Thyroid gland (tissue), 4 donors: ENCODE results near the gene SELENON. TPM values are rescaled to one million over a fixed set of nuclear protein-coding genes. Genes with fewer than 3 reads are reported as not detected.

Experiments used
- DNase-seq, 2 donors: peaks; one replicate each; pipeline ENCODE4 v3.0.0-alpha.2; 2019
- H3K27ac ChIP-seq, 3 donors: fragments of 200-600 bp; sonication (generic); 1 replicate in 2 of 3; 2 replicates in 1 of 3; pipeline ENCODE4 v1.5.1; 2016 to 2019; ENCODE audit warnings: mild to moderate bottlenecking in 1 of 3, moderate library complexity in 1 of 3
- H3K27me3 ChIP-seq: fragments of 200-600 bp; sonication (generic); one replicate; pipeline ENCODE4 v1.5.1; 2019
- H3K36me3 ChIP-seq, 2 donors: fragments of 200-600 bp; sonication (generic); one replicate each; pipeline ENCODE4 v1.5.1; 2016 to 2019
- H3K4me1 ChIP-seq, 2 donors: fragments of 200-600 bp; sonication (generic); one replicate each; pipeline ENCODE4 v1.5.1; 2017 to 2019
- H3K4me3 ChIP-seq, 3 donors: fragments of 200-600 bp; sonication (generic); replicated peaks in 1 of 3; 1 replicate in 2 of 3; 2 replicates in 1 of 3; pipeline ENCODE4 v1.5.1; 2016; ENCODE audit warnings: mild to moderate bottlenecking in 1 of 3
- H3K9me3 ChIP-seq: fragments of 200-600 bp; sonication (generic); one replicate; pipeline ENCODE4 v1.5.1; 2017
- CTCF ChIP-seq, 6 experiments: fragments of 200-600 bp in 3 of 6; fragments of 450-650 bp in 3 of 6; sonication (generic) in 3 of 6; IDR thresholded peaks; one replicate each; pipeline ENCODE4 v1.5.1; 2016 to 2019; ENCODE audit warnings: antibody characterized with exemption in 6 of 6, mild to moderate bottlenecking in 2 of 6, inconsistent platforms in 1 of 6, moderate library complexity in 1 of 6
- POLR2A ChIP-seq, 2 donors: fragments of 450-650 bp; IDR thresholded peaks; one replicate each; pipeline ENCODE4 v1.6.1; 2017; ENCODE audit warnings: antibody characterized with exemption in 2 of 2, mild to moderate bottlenecking in 2 of 2, moderate library complexity in 1 of 2
- WGBS, 2 donors: methylation state at CpG; one replicate each; pipeline ENCODE4 v1.1.5; 2017; 5-methylcytosine and 5-hydroxymethylcytosine counted together
- intact Hi-C: fragments of 100-400 bp; cut with DNase I; formaldehyde crosslinking; loops from one replicate; pipeline ENCODE4 v1.15.1; 2023
- total RNA-seq, 4 donors: library from RNA; depleted of rRNA; stranded (reverse); fragments of >200 nt; gene quantifications; one replicate each; pipeline ENCODE4 v1.2.3, GENCODE V29; 2016

SELENON gene
- total RNA-seq, 4 donors from 2014 or later = 31.2 to 58.2 (median 55.2) TPM

- H3K9me3 ChIP-seq = no peaks in the 10 kb centered on the region
- no peak overlapping the region for H3K4me3 ChIP-seq
- intact Hi-C loops = no loop called here
- no peaks in the 10 kb centered on the region for H3K36me3 ChIP-seq
- H3K4me1 ChIP-seq = peaks cover 17 to 22% of the 10 kb centered on the region in 2 donors
- WGBS, 2 donors = 78% methylated on average over 3 of the region's 3 CpGs
- TF ChIP-seq CTCF (IDR thresholded peaks at IDR 0.05) (no peak), POLR2A (IDR thresholded peaks at IDR 0.05) (no peak)
- no peak for DNase-seq
- no peak overlapping the region for H3K27ac ChIP-seq
- H3K27me3 ChIP-seq = no peaks in the 10 kb centered on the region
Measured at GRCh38 chr1:25756215-25756614, 43.8 kb upstream of the SELENON start.

- WGBS, 2 donors = 87% methylated on average over 11 to 12 of the region's 12 CpGs
- H3K27me3 ChIP-seq = no peaks in the 10 kb centered on the region
- TF ChIP-seq CTCF (IDR thresholded peaks at IDR 0.05) = no peak
- TF ChIP-seq POLR2A (IDR thresholded peaks at IDR 0.05) = no peak
- no peaks in the 10 kb centered on the region for H3K36me3 ChIP-seq
- intact Hi-C loops = no loop called here
- DNase-seq = no peak
- H3K4me3 ChIP-seq = no peak overlapping the region
- H3K27ac ChIP-seq = no peak overlapping the region
- H3K9me3 ChIP-seq = no peaks in the 10 kb centered on the region
- peaks cover 17 to 22% of the 10 kb centered on the region in 2 donors for H3K4me1 ChIP-seq
Measured at GRCh38 chr1:25757151-25757845, 42.7 kb upstream of the SELENON start.

- WGBS, 2 donors = 83 to 93% methylated on average over 5 of the region's 5 CpGs
- intact Hi-C loops = no loop called here
- no peaks in the 10 kb centered on the region for H3K27me3 ChIP-seq
- peaks cover 17 to 22% of the 10 kb centered on the region in 2 donors for H3K4me1 ChIP-seq
- H3K27ac ChIP-seq = no peak overlapping the region
- H3K4me3 ChIP-seq = no peak overlapping the region
- DNase-seq = no peak
- no peaks in the 10 kb centered on the region for H3K36me3 ChIP-seq
- no peak for TF ChIP-seq CTCF (IDR thresholded peaks at IDR 0.05)
- no peak for TF ChIP-seq POLR2A (IDR thresholded peaks at IDR 0.05)
- no peaks in the 10 kb centered on the region for H3K9me3 ChIP-seq
Measured at GRCh38 chr1:25757846-25758185, 42.2 kb upstream of the SELENON start.

GRCh38 chr1:25758466-25759070 is 41.4 kb upstream of the SELENON start:
- H3K9me3 ChIP-seq = no peaks in the 10 kb centered on the region
- TF ChIP-seq CTCF (IDR thresholded peaks at IDR 0.05) (no peak), POLR2A (IDR thresholded peaks at IDR 0.05) (no peak)
- no peak for DNase-seq
- 95% methylated on average over 14 of the region's 15 CpGs for WGBS, 2 donors
- H3K27ac ChIP-seq = peak overlapping the region in 2 of 3 donors; percentile 68 to 72
- no peaks in the 10 kb centered on the region for H3K27me3 ChIP-seq
- H3K4me1 ChIP-seq = peaks cover 17 to 22% of the 10 kb centered on the region in 2 donors
- H3K36me3 ChIP-seq = no peaks in the 10 kb centered on the region
- intact Hi-C loops = no loop called here
- H3K4me3 ChIP-seq = no peak overlapping the region

- Histone ChIP-seq H3K27ac (peak overlapping the region; percentile 6 to 72 (median 68)), H3K27me3 (no peaks in the 10 kb centered on the region), H3K4me3 (no peak overlapping the region), H3K36me3 (no peaks in the 10 kb centered on the region), H3K9me3 (no peaks in the 10 kb centered on the region), H3K4me1 (peaks cover 21 to 25% of the 10 kb centered on the region in 2 donors)
- DNase-seq = peak; percentile 34 to 51
- TF ChIP-seq POLR2A (IDR thresholded peaks at IDR 0.05) (no peak), CTCF (IDR thresholded peaks at IDR 0.05) (peak in 1 of 6 experiments; percentile 11)
- WGBS, 2 donors = 82 to 88% methylated on average over 11 of the region's 11 CpGs
- intact Hi-C loops = no loop called here
Measured at GRCh38 chr1:25760122-25760719, 39.8 kb upstream of the SELENON start.
